Measurements from ENCODE around the gene MYLK.
"Not testable (repeated sequence)": the region's sequence is repeated elsewhere in the genome, so short reads cannot be mapped to it uniquely, and the experiment has no call there.

Gene MYLK

DNA sequence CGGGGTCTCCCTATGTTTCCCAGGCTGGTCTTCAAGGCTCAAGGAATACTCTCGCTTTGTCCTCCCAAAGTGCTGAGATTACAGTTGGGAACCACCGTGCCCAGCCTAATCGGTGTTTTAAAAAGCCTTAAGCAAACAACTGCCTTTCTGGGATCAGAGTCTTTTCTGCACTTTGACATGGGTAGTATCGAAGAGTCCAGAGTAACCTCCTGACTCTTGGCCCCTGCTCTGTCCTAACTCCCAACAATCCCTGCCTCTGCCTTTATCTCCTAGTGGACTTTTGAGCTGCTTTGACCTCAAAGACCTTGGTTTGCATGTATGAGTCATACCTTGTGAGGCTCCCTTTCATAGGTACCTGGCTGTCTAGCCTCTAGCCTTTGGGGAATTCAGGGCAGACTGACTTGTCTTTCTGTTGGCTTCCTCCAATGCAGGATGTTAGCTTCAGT is 278.3 kb downstream of the MYLK start:
- no peak overlapping the region for H3K4me3 ChIP-seq (ENCODE audit: low read depth, low read length)
- TF ChIP-seq, protein P1, sequence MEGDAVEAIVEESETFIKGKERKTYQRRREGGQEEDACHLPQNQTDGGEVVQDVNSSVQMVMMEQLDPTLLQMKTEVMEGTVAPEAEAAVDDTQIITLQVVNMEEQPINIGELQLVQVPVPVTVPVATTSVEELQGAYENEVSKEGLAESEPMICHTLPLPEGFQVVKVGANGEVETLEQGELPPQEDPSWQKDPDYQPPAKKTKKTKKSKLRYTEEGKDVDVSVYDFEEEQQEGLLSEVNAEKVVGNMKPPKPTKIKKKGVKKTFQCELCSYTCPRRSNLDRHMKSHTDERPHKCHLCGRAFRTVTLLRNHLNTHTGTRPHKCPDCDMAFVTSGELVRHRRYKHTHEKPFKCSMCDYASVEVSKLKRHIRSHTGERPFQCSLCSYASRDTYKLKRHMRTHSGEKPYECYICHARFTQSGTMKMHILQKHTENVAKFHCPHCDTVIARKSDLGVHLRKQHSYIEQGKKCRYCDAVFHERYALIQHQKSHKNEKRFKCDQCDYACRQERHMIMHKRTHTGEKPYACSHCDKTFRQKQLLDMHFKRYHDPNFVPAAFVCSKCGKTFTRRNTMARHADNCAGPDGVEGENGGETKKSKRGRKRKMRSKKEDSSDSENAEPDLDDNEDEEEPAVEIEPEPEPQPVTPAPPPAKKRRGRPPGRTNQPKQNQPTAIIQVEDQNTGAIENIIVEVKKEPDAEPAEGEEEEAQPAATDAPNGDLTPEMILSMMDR (IDR thresholded peaks at IDR 0.05; ENCODE audit: insufficient read depth, low read length, missing control alignments): no peak
- CTCF ChIA-PET: interaction anchor here (1.7 kb wide), 1 partner anchor 117 kb away, joined by 7 read pairs; no protein-coding TSS in a partner anchor
- POLR2A ChIA-PET: interaction anchor here (0.6 kb wide), 1 partner anchor 28 kb away, joined by 3 read pairs; no protein-coding TSS in a partner anchor
- DNase-seq (ENCODE audit: low read depth, low spot score): no peak

DNA sequence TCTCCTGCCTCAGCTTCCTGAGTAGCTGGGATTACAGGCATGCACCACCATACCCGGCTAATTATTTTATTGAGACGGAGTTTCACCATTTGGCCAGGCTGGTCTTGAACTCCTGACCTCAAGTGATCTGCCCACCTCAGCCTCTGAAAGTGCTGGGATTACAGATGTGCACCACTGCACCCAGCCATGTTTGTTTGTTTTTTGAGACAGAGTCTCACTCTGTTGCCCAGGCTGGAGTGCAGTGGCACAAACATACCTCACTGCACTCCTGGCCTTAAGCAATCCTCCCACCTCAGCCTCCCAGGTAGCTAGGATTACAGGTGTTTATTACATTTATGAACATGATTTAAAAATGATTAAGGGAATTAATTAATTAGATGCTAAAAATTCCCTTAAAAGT is 281.0 kb downstream of the MYLK start:
- not testable (repeated sequence) for H3K4me3 ChIP-seq (ENCODE audit: low read depth, low read length); DNase-seq (ENCODE audit: low read depth, low spot score)
- ChIA-PET POLR2A (interaction anchor here (2.0 kb wide), 1 partner anchor 17 kb away, joined by 14 read pairs; the partner anchor contains the start of gene HACD2), CTCF (interaction anchor here (0.9 to 1.1 kb wide), 3 partner anchors 40 to 121 kb away, joined by 3 to 5 read pairs (median 3); no protein-coding TSS in a partner anchor)

DNA sequence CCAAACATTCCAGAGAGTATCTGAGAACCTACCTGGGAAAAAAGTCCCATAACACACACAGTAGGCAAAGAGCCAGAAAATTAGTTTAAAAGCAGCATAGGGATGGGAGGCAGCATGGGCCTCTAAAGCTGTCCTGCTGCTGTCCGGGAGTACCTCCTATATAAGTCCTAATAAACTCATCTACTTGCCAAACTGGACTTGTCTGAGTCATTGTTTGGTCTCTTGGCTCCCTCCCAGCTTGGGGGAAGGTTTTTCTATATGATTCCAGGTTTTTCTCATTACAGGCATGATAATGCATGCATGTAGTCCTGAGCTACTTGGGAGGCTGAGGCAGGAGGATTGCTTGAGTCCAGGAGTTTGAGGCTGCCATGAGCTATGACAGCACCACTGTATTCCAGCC is 281.8 kb downstream of the MYLK start:
- CTCF ChIA-PET: interaction anchor here (0.9 to 1.5 kb wide), 4 partner anchors 12 to 122 kb away, joined by 3 to 5 read pairs (median 3); no protein-coding TSS in a partner anchor
- TF ChIP-seq, protein P1 (IDR thresholded peaks at IDR 0.05; ENCODE audit: insufficient read depth, low read length, missing control alignments): no peak
- peak; percentile 65 for DNase-seq (ENCODE audit: low read depth, low spot score)
- POLR2A ChIA-PET: interaction anchor here (2.0 kb wide), 1 partner anchor 16 kb away, joined by 14 read pairs; the partner anchor contains the start of gene HACD2
- H3K4me3 ChIP-seq (ENCODE audit: low read depth, low read length): no peak overlapping the region

DNA sequence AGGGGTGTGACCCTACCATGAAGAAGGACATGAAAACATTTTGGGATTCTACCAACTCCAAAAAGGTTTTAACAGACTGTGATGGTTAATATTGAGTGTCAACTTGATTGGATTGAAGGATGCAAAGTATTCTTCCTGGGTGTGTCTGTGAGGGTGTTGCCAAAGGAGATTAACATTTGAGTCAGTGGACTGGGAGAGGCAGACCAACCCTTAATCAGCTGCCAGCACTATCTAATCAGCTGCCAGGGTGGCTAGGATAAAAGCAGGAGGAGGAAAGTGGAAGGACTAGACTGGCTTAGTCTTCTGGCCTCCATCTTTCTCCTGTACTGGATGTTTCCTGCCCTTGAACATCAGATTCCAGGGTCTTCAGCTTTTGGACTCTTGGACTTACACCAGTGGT is 283.3 kb downstream of the MYLK start:
- CTCF ChIA-PET: interaction anchor here (1.5 kb wide), 1 partner anchor 14 kb away, joined by 4 read pairs; no protein-coding TSS in a partner anchor
- DNase-seq (ENCODE audit: low read depth, low spot score); H3K4me3 ChIP-seq (ENCODE audit: low read depth, low read length); POLR2A ChIA-PET: not testable (repeated sequence)

DNA sequence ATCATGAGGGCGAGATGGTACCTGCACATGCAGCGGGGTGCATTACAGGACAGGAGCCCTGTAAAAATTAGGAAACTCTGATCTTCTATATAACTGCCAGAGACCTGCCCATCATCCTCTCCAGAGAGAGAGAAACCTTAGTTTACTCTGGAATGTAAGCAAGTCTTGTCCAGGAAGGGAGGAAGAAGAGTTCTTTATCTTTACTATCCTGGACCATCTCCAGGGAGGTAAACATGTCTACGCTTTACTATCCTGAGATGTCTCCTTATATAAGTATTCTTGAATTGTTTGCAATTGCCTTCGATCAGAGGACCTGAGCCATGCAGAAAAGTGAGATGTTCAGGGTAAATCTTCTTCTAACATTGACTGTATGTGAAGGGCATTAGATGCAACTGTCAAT is 286.6 kb downstream of the MYLK start:
- no peak overlapping the region for H3K4me3 ChIP-seq (ENCODE audit: low read depth, low read length)
- TF ChIP-seq, protein P1 (IDR thresholded peaks at IDR 0.05; ENCODE audit: insufficient read depth, low read length, missing control alignments): no peak
- CTCF ChIA-PET: interaction anchor here (2.2 kb wide), 1 partner anchor 126 kb away, joined by 6 read pairs; no protein-coding TSS in a partner anchor
- POLR2A ChIA-PET: no interaction called here
- DNase-seq (ENCODE audit: low read depth, low spot score): no peak

DNA sequence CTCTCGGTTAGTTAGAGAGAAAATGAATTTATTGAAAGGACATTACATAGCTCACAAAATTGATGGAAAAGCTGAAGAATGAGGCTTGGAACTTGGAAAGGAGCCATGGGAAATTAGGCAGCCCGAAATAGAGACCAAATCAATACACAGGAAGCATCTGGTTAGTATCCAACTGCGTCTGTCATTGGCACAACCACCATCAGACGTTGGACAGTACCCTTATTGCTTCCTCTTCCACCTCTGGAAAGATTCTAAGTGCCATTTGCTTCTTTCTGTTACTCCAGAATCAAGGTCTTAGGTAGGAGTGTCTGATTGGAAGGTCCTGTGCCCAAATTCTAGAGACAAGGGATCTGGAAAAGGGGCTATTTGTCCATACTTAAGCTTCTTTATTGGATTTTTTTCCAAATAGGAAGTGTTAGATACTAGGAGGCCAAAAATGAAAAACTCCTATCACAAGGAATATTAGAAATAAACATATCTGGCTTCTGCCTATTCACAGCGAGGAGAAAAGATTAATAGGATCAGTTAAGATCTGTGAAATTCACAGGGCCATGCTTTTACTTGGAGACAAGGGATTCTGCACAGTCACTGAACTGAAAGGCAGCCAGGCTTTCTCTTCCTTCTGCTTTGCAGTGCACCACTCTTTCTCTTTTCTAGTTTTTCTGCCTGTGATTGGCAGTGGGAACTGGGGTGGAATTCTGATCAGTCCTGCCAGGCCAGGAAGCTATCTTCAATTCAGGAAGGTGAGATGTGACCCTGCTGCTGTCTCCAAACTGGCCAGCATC is 288.5 kb downstream of the MYLK start:
- ChIA-PET CTCF (interaction anchor here (0.7 to 2.2 kb wide), 2 partner anchors 10 to 128 kb away, joined by 3 to 6 read pairs; no protein-coding TSS in a partner anchor), POLR2A (interaction anchor here (0.6 kb wide), 1 partner anchor 9 kb away, joined by 3 read pairs; no protein-coding TSS in a partner anchor)
- no peak for DNase-seq (ENCODE audit: low read depth, low spot score)
- no peak overlapping the region for H3K4me3 ChIP-seq (ENCODE audit: low read depth, low read length)
- TF ChIP-seq, protein P1 (IDR thresholded peaks at IDR 0.05; ENCODE audit: insufficient read depth, low read length, missing control alignments): no peak

DNA sequence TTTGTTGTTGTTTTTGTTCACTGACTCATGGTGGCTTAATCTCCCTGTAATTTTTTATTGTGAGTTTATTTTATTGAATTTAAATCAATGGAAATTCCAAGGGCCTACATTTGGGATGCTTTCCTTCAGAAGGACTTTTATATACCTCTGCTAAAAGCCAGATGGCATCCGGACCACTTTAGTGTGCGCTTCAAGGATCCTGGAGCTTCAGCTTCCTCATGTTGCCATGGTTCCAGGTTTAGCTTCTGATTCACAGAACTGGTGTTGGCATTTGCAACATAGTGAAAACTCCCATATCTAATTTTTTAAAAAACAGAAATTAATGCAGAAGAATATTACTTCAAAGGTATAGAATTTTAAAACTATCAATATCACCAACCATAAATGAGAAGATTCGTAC is 290.8 kb downstream of the MYLK start:
- POLR2A ChIA-PET: no interaction called here
- TF ChIP-seq, protein P1 (IDR thresholded peaks at IDR 0.05; ENCODE audit: insufficient read depth, low read length, missing control alignments): no peak

More for the DNA sequence above, 290.8 kb downstream of the MYLK start:
- DNase-seq (ENCODE audit: low read depth, low spot score): no peak
- CTCF ChIA-PET: no interaction called here
- H3K4me3 ChIP-seq (ENCODE audit: low read depth, low read length): no peak overlapping the region

All from AG04449 (cell line).